A549 (cell line): ENCODE measurements around the gene GPR37L1. TPM values are rescaled to one million over a fixed set of nuclear protein-coding genes. Genes with fewer than 3 reads are reported as not detected.

Experiments used
- ATAC-seq, 2 experiments: fragments of 200-7000 bp in 1 of 2; fragments of >200 bp in 1 of 2; cut with Nextera tagmentation in 1 of 2; cut with Tn5 transposase in 1 of 2; 3 replicates each; pipeline versions ENCODE4 v1.8.0 to v1.9.1; 2018 to 2020; ENCODE audit warnings: mild to moderate bottlenecking in 1 of 2, moderate library complexity in 1 of 2
- CTCF ChIA-PET: fragments of 300-600 bp; sonication (Branson Sonifier 250); formaldehyde crosslinking; extraction: SDS; loops from one replicate; lab custom pipeline; 2021; ENCODE audit warnings: antibody characterized with exemption, inconsistent platforms; lab: Yijun Ruan, JAX
- POLR2A ChIA-PET: fragments of 350-600 bp; formaldehyde crosslinking; extraction: SDS; loops from one replicate; lab custom pipeline; 2021; ENCODE audit warnings: antibody characterized with exemption, inconsistent platforms; lab: Yijun Ruan, JAX
- DNase-seq, 2 experiments: peaks; one replicate each; pipeline versions ENCODE4 v3.0.0 to v3.0.0-alpha.2; 2011 to 2016; ENCODE audit warnings: low read depth in 1 of 2, low spot score in 1 of 2
- FAIRE-seq: peaks from 2 replicates; lab custom pipeline; 2011; peaks lifted over from hg19 to GRCh38; lab: Jason Lieb, UNC
- H3K27ac ChIP-seq, 2 experiments: fragments of >200 bp; sonication (Bioruptor Twin); formaldehyde crosslinking; 3 replicates each; pipeline ENCODE4 v1.5.1; 2016 to 2017
- H3K4me1 ChIP-seq: fragments of >200 bp; sonication (Bioruptor Twin); formaldehyde crosslinking; 3 replicates; pipeline ENCODE4 v1.6.1; 2016
- H3K4me2 ChIP-seq: fragments of >200 bp; sonication (Bioruptor Twin); formaldehyde crosslinking; 3 replicates; pipeline ENCODE4 v1.6.1; 2016
- H3K4me3 ChIP-seq: fragments of >200 bp; sonication (Bioruptor Twin); formaldehyde crosslinking; 3 replicates; pipeline ENCODE4 v1.5.1; 2016
- H3K9me3 ChIP-seq: fragments of >200 bp; sonication (Bioruptor Twin); formaldehyde crosslinking; 3 replicates; pipeline ENCODE4 v1.6.1; 2016
- CBX2 ChIP-seq: fragments of 200-600 bp; sonication (generic); IDR thresholded peaks from 2 replicates; pipeline ENCODE4 v1.6.1; 2016; ENCODE audit warnings: low read depth, mild to moderate bottlenecking, borderline replicate concordance
- CBX8 ChIP-seq: fragments of 200-600 bp; sonication (generic); IDR thresholded peaks from 2 replicates; pipeline ENCODE4 v1.6.1; 2016
- CEBPB ChIP-seq, 2 experiments: fragments of >200 bp in 1 of 2; sonication (Bioruptor Twin) in 1 of 2; formaldehyde crosslinking in 1 of 2; IDR thresholded peaks; 2 replicates each; pipeline ENCODE4 v1.6.1; 2012 to 2016
- EHF ChIP-seq: fragments of 250-450 bp; sonication (Bioruptor Pico); IDR thresholded peaks from 2 replicates; pipeline ENCODE4 v1.5.0; 2020; ENCODE audit warnings: mild to moderate bottlenecking
- FOXS1 ChIP-seq: fragments of 250-450 bp; sonication (Bioruptor Pico); IDR thresholded peaks from 2 replicates; pipeline ENCODE4 v1.5.0; 2020; ENCODE audit warnings: mild to moderate bottlenecking, moderate library complexity
- GATA3 ChIP-seq: IDR thresholded peaks from 2 replicates; pipeline ENCODE4 v1.6.1; 2012; ENCODE audit warnings: borderline replicate concordance
- HDAC2 ChIP-seq: fragments of 200-600 bp; sonication (generic); IDR thresholded peaks from 2 replicates; pipeline ENCODE4 v1.6.1; 2016
- HOXA7 ChIP-seq: fragments of 250-450 bp; sonication (Bioruptor Pico); IDR thresholded peaks from 2 replicates; pipeline ENCODE4 v1.5.0; 2020; ENCODE audit warnings: mild to moderate bottlenecking, moderate library complexity
- HOXB13 ChIP-seq: fragments of 250-450 bp; sonication (Bioruptor Pico); IDR thresholded peaks from 2 replicates; pipeline ENCODE4 v1.5.0; 2020; ENCODE audit warnings: low read depth, mild to moderate bottlenecking, moderate library complexity
- KDM1A ChIP-seq: fragments of 200-600 bp; sonication (generic); IDR thresholded peaks from 2 replicates; pipeline ENCODE4 v1.6.1; 2016; ENCODE audit warnings: low read depth, mild to moderate bottlenecking
- KDM5A ChIP-seq: fragments of 200-600 bp; sonication (generic); IDR thresholded peaks from 2 replicates; pipeline ENCODE4 v1.6.1; 2016; ENCODE audit warnings: antibody characterized with exemption, mild to moderate bottlenecking
- MAFK ChIP-seq: fragments of 450-650 bp; IDR thresholded peaks from 2 replicates; pipeline ENCODE4 v1.6.1; 2014; ENCODE audit not compliant: partially characterized antibody
- MAZ ChIP-seq: fragments of 150-350 bp; IDR thresholded peaks from 2 replicates; pipeline ENCODE4 v1.6.1; 2014; ENCODE audit warnings: antibody characterized with exemption, low read depth, low read length, borderline replicate concordance
- MYC ChIP-seq: IDR thresholded peaks from 2 replicates; pipeline ENCODE4 v1.6.1; 2012; ENCODE audit warnings: mild to moderate bottlenecking, inconsistent platforms, low read length, improper control_type of control experiment, borderline replicate concordance
- NFE2L2 ChIP-seq: fragments of 150-350 bp; conservative IDR thresholded peaks from 2 replicates; pipeline ENCODE4 v1.6.1; 2014; ENCODE audit warnings: low read length
- NPAS2 ChIP-seq: fragments of 250-450 bp; sonication (Bioruptor Pico); IDR thresholded peaks from 2 replicates; pipeline ENCODE4 v1.8.0; 2022; ENCODE audit warnings: mild to moderate bottlenecking, moderate library complexity, borderline replicate concordance
- NR3C1 ChIP-seq: fragments of >200 bp; sonication (Bioruptor Twin); formaldehyde crosslinking; IDR thresholded peaks from 3 replicates; pipeline ENCODE4 v1.6.1; 2017
- PHF8 ChIP-seq: fragments of 200-600 bp; sonication (generic); IDR thresholded peaks from 2 replicates; pipeline ENCODE4 v1.6.1; 2016; ENCODE audit warnings: low read depth, mild to moderate bottlenecking, antibody characterized with exemption, moderate library complexity, borderline replicate concordance
- RAD21 ChIP-seq, 2 experiments: fragments of >200 bp in 1 of 2; sonication (Bioruptor Twin) in 1 of 2; formaldehyde crosslinking in 1 of 2; IDR thresholded peaks in 1 of 2; conservative IDR thresholded peaks in 1 of 2; 2 replicates in 1 of 2; 3 replicates in 1 of 2; pipeline ENCODE4 v1.6.1; 2012 to 2018; ENCODE audit warnings: inconsistent platforms in 1 of 2
- RFX5 ChIP-seq: fragments of 450-650 bp; IDR thresholded peaks from 2 replicates; pipeline ENCODE4 v1.7.1; 2014; ENCODE audit warnings: antibody characterized with exemption, mild to moderate bottlenecking, moderate library complexity
- RNF2 ChIP-seq: fragments of 200-600 bp; sonication (generic); IDR thresholded peaks from 2 replicates; pipeline ENCODE4 v1.6.1; 2016; ENCODE audit warnings: low read depth, mild to moderate bottlenecking, antibody characterized with exemption, moderate library complexity, borderline replicate concordance
- SMC3 ChIP-seq: fragments of >200 bp; sonication (Bioruptor Twin); formaldehyde crosslinking; IDR thresholded peaks from 3 replicates; pipeline ENCODE4 v1.6.1; 2018; ENCODE audit warnings: inconsistent platforms
- SREBF2 ChIP-seq: fragments of 450-650 bp; IDR thresholded peaks from 2 replicates; pipeline ENCODE4 v1.6.1; 2014; ENCODE audit warnings: mild to moderate bottlenecking, moderate library complexity
- TFCP2L1 ChIP-seq: fragments of 250-450 bp; sonication (Bioruptor Pico); IDR thresholded peaks from 2 replicates; pipeline ENCODE4 v1.5.0; 2021; ENCODE audit warnings: mild to moderate bottlenecking
- ZC3H11A ChIP-seq: fragments of 450-650 bp; IDR thresholded peaks from 2 replicates; pipeline ENCODE4 v1.6.1; 2014; ENCODE audit warnings: antibody characterized with exemption, mild to moderate bottlenecking
- WGBS: methylation state at CpG from one replicate; pipeline ENCODE4 v1.1.6; 2017; ENCODE audit errors: missing lambda C conversion rate; 5-methylcytosine and 5-hydroxymethylcytosine counted together
- polyA plus RNA-seq, 4 experiments: library from polyadenylated mRNA; depleted of rRNA in 3 of 4; stranded (reverse); fragments of >200 nt; fragmentation: RNase III in 1 of 4; extraction: RNeasy Plus Mini Kit Qiagen cat#74134 plus additional on column Dnase treatment in 1 of 4; gene quantifications; 2 replicates in 3 of 4; 3 replicates in 1 of 4; pipeline ENCODE4 v1.2.3, GENCODE V29; 2011 to 2017
- TF ChIP-seq, protein P1 (sequence below): fragments of 250-450 bp; sonication (Bioruptor Pico); IDR thresholded peaks from 2 replicates; pipeline ENCODE4 v1.5.0; 2020; ENCODE audit warnings: low read depth, mild to moderate bottlenecking, moderate library complexity
- TF ChIP-seq, protein P2 (sequence below): fragments of 150-350 bp; IDR thresholded peaks from 2 replicates; pipeline ENCODE4 v1.6.1; 2014; ENCODE audit warnings: low read depth, mild to moderate bottlenecking, low read length
- TF ChIP-seq, protein P3 (sequence below): IDR thresholded peaks from 2 replicates; pipeline ENCODE4 v1.6.1; 2012
- TF ChIP-seq, protein P4 (sequence below): fragments of 250-450 bp; sonication (Bioruptor Pico); IDR thresholded peaks from 2 replicates; pipeline ENCODE4 v1.5.0; 2021; ENCODE audit warnings: mild to moderate bottlenecking, moderate library complexity, borderline replicate concordance

The GPR37L1 gene
- polyA plus RNA-seq, 2 of the 4 experiments (the other 2 are of a cell fraction) = 0.08 to 0.13 TPM

DNA sequence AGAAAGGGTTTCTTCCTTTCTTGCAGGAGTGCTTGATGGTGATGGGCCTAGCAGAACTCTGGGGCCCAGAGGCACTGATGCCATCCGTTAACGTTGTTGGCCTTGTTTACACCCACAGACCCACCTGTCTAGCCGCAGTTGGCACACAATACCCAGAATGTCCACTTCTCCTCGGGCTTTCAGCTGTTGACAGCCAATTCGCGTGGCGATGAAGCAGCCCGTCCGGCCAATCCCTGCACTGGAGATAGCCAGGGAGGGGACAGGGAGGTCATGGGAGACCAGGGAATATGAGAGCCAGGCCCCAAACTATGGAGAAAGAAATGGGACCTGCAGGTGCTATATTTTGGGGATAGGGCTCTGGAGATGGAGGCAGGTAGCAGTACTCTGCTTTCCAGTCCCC, 27.5 kb downstream of the GPR37L1 start (continued):
- no peak for TF ChIP-seq MYC
- TF ChIP-seq, all 56 proteins: peak for 0

DNA sequence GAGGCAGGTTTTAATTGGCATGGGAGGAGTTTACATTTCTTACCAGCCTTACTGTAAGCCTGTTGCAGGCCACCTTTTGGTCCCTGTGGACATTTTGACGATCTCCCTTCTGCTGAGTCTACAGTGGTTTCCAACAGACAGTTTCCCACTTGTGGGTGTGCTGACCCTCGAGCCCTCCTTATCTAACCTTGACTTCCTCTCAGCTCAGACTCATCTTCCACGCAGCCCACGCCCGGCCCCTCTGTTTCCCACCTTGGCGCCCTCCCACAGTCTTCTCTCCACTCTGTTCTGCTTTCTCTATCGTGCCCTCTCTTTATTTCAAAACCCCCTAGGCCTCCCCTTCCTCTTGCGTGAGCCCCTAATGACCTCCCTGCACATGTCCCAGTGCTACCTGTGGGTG, 27.9 kb downstream of the GPR37L1 start:
- TF ChIP-seq HOXA7 (CRISPR knock-in tag) (no peak), CEBPB (IDR thresholded peaks at IDR 0.05) (no peak), NFE2L2 (no peak), RFX5 (no peak), NPAS2 (CRISPR knock-in tag) (no peak), EHF (CRISPR knock-in tag) (no peak), CBX2 (no peak), MYC (no peak)
- TF ChIP-seq, protein P1, sequence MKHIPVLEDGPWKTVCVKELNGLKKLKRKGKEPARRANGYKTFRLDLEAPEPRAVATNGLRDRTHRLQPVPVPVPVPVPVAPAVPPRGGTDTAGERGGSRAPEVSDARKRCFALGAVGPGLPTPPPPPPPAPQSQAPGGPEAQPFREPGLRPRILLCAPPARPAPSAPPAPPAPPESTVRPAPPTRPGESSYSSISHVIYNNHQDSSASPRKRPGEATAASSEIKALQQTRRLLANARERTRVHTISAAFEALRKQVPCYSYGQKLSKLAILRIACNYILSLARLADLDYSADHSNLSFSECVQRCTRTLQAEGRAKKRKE (CRISPR knock-in tag) = no peak
- H3K4me1 ChIP-seq = peaks cover 14% of the 10 kb centered on the region
- ChIA-PET POLR2A (no interaction called here), CTCF (interaction anchor here (1.0 to 5.4 kb wide), 3 partner anchors 15 to 166 kb away, joined by 3 to 30 read pairs (median 4); partner anchors contain the start of gene GPR37L1)
- DNase-seq = no peak
- H3K4me3 ChIP-seq = no peak overlapping the region
- no peak overlapping the region for H3K4me2 ChIP-seq
- no peak for ATAC-seq
- H3K9me3 ChIP-seq = no peaks in the 10 kb centered on the region
- H3K27ac ChIP-seq = no peak overlapping the region
- WGBS = 83% methylated on average over 8 of the region's 8 CpGs
- no peak for FAIRE-seq

DNA sequence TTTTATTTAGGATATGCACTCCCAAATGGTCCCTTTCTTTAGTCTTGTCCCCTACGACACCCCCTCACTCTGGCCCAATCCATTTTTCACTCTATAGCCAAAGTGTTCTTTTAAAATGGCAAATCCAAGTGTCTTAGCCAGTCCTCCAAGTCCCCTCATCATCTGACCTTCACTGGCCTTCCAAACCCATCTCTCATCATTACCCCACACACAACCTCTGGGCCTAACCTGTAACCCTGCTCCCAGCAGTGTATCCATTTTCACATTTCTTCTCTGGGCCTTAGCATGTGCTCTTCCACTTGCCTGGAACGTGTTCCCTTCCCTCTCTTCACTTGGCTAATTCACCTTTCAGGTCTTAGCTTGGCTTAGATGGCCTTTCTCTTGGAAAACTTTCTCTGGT, 28.3 kb downstream of the GPR37L1 start:
- FAIRE-seq (no peak), ATAC-seq (no peak), DNase-seq (no peak)
- ChIA-PET CTCF (interaction anchor here (5.4 kb wide), 1 partner anchor 15 kb away, joined by 30 read pairs; no protein-coding TSS in a partner anchor), POLR2A (no interaction called here)
- 71% methylated on average over 2 of the region's 2 CpGs for WGBS
- H3K4me3 ChIP-seq = no peak overlapping the region
- no peak overlapping the region for H3K4me2 ChIP-seq
- H3K4me1 ChIP-seq = peaks cover 16% of the 10 kb centered on the region
- TF ChIP-seq KDM5A (no peak), HOXA7 (CRISPR knock-in tag) (no peak), SREBF2 (no peak), MAZ (no peak), RAD21 (conservative IDR thresholded peaks at IDR 0.05 in 1 of 2, IDR thresholded peaks at IDR 0.05 in 1 of 2) (no peak), HDAC2 (no peak), RNF2 (no peak), HOXB13 (CRISPR knock-in tag) (no peak)
- TF ChIP-seq, protein P2, sequence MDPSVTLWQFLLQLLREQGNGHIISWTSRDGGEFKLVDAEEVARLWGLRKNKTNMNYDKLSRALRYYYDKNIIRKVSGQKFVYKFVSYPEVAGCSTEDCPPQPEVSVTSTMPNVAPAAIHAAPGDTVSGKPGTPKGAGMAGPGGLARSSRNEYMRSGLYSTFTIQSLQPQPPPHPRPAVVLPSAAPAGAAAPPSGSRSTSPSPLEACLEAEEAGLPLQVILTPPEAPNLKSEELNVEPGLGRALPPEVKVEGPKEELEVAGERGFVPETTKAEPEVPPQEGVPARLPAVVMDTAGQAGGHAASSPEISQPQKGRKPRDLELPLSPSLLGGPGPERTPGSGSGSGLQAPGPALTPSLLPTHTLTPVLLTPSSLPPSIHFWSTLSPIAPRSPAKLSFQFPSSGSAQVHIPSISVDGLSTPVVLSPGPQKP = no peak
- TF ChIP-seq, protein P3, sequence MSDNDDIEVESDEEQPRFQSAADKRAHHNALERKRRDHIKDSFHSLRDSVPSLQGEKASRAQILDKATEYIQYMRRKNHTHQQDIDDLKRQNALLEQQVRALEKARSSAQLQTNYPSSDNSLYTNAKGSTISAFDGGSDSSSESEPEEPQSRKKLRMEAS = no peak
- no peaks in the 10 kb centered on the region for H3K9me3 ChIP-seq
- no peak overlapping the region for H3K27ac ChIP-seq

DNA sequence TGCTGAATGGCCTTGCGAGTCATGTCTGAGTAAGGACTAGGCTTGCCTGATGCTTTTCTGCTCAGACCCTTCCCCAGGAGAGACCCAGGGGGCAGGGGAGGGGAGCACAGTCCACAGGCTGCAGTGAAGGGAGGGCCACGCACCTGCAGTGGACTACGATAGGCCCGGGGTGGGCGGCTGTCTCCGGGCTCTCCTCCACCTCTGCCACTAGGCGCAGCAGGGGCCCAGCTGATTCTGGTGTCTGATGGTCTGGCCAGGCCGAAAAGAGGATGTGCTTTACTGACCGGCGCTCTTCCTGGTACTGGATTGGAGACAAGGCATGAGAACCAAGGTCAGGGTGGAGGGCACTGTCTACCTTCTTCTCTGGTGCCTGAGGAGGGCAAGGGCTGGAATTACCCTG, 29.7 kb downstream of the GPR37L1 start:
- ATAC-seq (no peak), FAIRE-seq (no peak), DNase-seq (no peak)
- WGBS = 86% methylated on average over 10 of the region's 10 CpGs
- Histone ChIP-seq H3K4me1 (peaks cover 17% of the 10 kb centered on the region), H3K4me2 (no peak overlapping the region), H3K27ac (no peak overlapping the region), H3K4me3 (no peak overlapping the region), H3K9me3 (no peaks in the 10 kb centered on the region)
- CTCF ChIA-PET = interaction anchor here (2.2 to 5.4 kb wide), 2 partner anchors 10 to 17 kb away, joined by 7 to 30 read pairs; no protein-coding TSS in a partner anchor
- POLR2A ChIA-PET = no interaction called here
- no peak for TF ChIP-seq HDAC2
- no peak for TF ChIP-seq CBX8
- no peak for TF ChIP-seq MAFK
- TF ChIP-seq SMC3 = no peak
- no peak for TF ChIP-seq RAD21 (conservative IDR thresholded peaks at IDR 0.05 in 1 of 2, IDR thresholded peaks at IDR 0.05 in 1 of 2)
- TF ChIP-seq CEBPB (IDR thresholded peaks at IDR 0.05) = no peak
- no peak for TF ChIP-seq TFCP2L1 (CRISPR knock-in tag)
- TF ChIP-seq, protein P3 = no peak
- no peak for TF ChIP-seq GATA3
- TF ChIP-seq PHF8 = no peak
- TF ChIP-seq NR3C1 = no peak
- TF ChIP-seq, protein P4, sequence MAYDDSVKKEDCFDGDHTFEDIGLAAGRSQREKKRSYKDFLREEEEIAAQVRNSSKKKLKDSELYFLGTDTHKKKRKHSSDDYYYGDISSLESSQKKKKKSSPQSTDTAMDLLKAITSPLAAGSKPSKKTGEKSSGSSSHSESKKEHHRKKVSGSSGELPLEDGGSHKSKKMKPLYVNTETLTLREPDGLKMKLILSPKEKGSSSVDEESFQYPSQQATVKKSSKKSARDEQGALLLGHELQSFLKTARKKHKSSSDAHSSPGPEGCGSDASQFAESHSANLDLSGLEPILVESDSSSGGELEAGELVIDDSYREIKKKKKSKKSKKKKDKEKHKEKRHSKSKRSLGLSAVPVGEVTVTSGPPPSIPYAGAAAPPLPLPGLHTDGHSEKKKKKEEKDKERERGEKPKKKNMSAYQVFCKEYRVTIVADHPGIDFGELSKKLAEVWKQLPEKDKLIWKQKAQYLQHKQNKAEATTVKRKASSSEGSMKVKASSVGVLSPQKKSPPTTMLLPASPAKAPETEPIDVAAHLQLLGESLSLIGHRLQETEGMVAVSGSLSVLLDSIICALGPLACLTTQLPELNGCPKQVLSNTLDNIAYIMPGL (CRISPR knock-in tag) = no peak
- no peak for TF ChIP-seq KDM1A
- TF ChIP-seq, protein P1 (CRISPR knock-in tag) = no peak
- no peak for TF ChIP-seq ZC3H11A
- TF ChIP-seq FOXS1 = no peak
